ENCODE results near the gene PRR23E.

GRCh38 chr3:127216415-127217261, 23.7 kb downstream of the PRR23E start:
- TF ChIP-seq CTCF (conservative IDR thresholded peaks at IDR 0.05 in 1 of 2, IDR thresholded peaks at IDR 0.05 in 1 of 2; ENCODE audit: extremely low read depth in 1 of 2, insufficient read depth in 1 of 2, low read depth in 1 of 2, low read length in 2 of 2), result no peak
- no peak for TF ChIP-seq EZH2 (IDR thresholded peaks at IDR 0.05; ENCODE audit: borderline replicate concordance, low read length)

All from mammary epithelial cell (primary cell).